Neural cell (in vitro differentiated cells): ENCODE measurements around the gene EFCAB8.

Experiments used
- EP300 ChIP-seq: fragments of 450-650 bp; conservative IDR thresholded peaks from 2 replicates; pipeline ENCODE4 v1.6.1; 2014; ENCODE audit warnings: antibody characterized with exemption, mild to moderate bottlenecking, moderate library complexity; ENCODE audit not compliant: poor library complexity, severe bottlenecking
- EZH2 ChIP-seq: fragments of 200-600, 300-800 bp; shearing (Covaris generic), sonication (generic); IDR thresholded peaks from 2 replicates; pipeline ENCODE4 v1.6.1; 2014; ENCODE audit warnings: antibody characterized with exemption, low read length, borderline replicate concordance, mild to moderate bottlenecking; ENCODE audit not compliant: insufficient read depth, poor library complexity, severe bottlenecking
- SMC3 ChIP-seq: fragments of 450-650 bp; conservative IDR thresholded peaks from 2 replicates; pipeline ENCODE4 v1.6.1; 2014; ENCODE audit warnings: antibody characterized with exemption, mild to moderate bottlenecking, moderate library complexity; ENCODE audit not compliant: poor library complexity
- TF ChIP-seq, protein P1 (sequence below): fragments of 450-650 bp; IDR thresholded peaks from 2 replicates; pipeline ENCODE4 v1.5.1; 2014; ENCODE audit warnings: antibody characterized with exemption, mild to moderate bottlenecking, moderate library complexity; ENCODE audit not compliant: poor library complexity, severe bottlenecking

DNA sequence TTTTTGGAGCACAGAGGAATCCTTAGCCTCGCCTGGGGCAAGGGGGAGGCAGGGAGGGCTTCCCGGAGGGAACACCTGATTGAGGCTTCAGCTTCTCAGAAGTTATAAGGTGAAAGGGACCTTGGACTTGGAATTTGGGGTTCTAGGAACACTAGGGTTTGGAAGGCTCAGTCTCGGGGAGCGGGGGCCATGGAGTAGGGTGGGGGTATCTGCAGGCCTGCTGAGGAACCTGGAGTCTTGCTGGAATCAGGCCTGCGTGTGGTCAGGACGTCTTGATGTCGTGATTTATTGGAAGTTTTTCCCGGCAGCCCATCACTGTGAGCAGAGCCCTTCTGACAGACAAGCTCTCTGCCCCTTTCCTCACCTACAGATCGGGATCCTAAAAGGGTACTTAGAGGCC lies 50.7 kb downstream of the EFCAB8 start:
- TF ChIP-seq EZH2 (no peak), EP300 (no peak), SMC3 (no peak)
- TF ChIP-seq, protein P1, sequence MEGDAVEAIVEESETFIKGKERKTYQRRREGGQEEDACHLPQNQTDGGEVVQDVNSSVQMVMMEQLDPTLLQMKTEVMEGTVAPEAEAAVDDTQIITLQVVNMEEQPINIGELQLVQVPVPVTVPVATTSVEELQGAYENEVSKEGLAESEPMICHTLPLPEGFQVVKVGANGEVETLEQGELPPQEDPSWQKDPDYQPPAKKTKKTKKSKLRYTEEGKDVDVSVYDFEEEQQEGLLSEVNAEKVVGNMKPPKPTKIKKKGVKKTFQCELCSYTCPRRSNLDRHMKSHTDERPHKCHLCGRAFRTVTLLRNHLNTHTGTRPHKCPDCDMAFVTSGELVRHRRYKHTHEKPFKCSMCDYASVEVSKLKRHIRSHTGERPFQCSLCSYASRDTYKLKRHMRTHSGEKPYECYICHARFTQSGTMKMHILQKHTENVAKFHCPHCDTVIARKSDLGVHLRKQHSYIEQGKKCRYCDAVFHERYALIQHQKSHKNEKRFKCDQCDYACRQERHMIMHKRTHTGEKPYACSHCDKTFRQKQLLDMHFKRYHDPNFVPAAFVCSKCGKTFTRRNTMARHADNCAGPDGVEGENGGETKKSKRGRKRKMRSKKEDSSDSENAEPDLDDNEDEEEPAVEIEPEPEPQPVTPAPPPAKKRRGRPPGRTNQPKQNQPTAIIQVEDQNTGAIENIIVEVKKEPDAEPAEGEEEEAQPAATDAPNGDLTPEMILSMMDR: no peak
